HG02981 (cell line): ENCODE measurements around the gene MED9.
"Not testable (repeated sequence)": the region's sequence is repeated elsewhere in the genome, so short reads cannot be mapped to it uniquely, and the experiment has no call there.

Source experiments
- ATAC-seq: cut with Tn5 transposase; IDR thresholded peaks from one replicate; pipeline ENCODE4 v1.9.1; 2021; ENCODE audit warnings: mild to moderate bottlenecking, moderate library complexity; ENCODE audit not compliant: unreplicated experiment

MED9 gene

DNA sequence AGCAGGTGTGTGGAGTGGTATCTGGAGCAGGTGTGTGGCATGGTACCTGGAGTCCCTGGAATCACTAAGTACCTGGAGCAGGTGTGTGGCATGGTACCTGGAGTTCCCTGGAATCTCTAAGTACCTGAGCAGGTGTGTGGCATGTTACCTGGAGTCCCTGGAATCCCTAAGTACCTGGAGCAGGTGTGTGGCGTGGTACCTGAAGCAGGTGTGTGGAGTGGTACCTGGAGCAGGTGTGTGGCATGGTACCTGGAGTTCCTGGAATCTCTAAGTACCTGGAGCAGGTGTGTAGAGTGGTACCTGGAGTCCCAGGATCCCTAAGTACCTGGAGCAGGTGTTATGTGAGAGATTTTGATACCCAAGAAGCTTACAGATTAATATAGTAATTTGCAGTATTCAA, 22.1 kb upstream of the MED9 start:
- not testable (repeated sequence) for ATAC-seq

DNA sequence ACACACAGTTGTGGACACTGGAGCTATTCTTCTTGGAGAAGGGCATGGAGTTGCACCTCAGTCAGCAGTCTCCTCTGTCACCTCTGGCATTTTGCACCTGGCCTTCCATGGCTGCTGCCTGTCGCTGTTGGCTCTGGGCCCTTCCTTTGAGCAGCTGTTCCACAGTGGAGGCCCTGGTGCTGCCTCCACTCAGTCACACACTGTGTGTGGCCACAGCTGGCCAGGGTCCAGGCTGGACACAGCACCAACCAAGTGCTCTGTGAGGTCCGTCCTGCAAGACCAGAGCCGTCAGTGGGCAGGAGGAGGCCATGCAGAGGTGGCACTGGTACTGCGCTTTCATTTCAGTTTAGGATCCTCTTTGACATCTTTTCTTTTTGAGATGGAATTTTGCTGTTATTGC, 21.6 kb upstream of the MED9 start:
- ATAC-seq: no peak

DNA sequence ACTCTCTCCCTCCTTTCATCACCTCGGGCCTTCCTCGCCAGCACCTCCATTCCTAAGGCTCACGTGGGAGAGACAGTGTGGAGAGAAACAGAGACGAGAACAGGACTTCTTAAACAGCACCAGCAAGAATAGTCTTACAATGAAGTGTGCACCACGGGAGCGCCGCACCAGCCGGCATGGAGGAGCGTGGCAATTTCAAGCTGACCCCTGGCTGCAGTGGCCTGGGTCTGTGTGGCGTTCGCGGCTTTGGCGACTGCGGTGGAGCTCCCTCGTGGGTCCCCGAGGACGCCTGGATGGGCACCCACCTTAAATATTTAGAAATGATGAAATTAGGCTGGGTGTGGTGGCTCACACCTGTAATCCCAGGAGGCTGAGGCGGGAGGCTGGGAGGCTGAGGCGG, 20.5 kb upstream of the MED9 start:
- no peak for ATAC-seq

DNA sequence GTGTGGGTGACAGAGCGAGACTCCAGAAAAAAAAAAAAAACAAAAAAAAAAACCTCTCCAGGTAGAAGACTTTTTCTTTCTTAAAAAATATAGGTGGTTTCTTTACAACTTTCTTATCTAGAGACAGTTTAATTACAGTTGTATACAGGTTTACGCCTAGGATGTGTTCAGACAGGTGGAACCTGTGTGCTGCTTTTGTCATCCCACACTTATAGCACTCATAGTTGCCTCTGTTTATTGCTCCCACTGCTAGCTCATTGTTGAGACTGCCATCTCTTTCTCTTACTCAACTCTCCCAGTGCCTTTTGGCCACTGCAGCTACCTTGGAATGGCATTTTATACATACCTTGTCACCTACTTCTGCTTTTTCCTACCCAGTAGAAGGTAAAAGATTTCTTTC, 19.1 kb upstream of the MED9 start:
- no peak for ATAC-seq

DNA sequence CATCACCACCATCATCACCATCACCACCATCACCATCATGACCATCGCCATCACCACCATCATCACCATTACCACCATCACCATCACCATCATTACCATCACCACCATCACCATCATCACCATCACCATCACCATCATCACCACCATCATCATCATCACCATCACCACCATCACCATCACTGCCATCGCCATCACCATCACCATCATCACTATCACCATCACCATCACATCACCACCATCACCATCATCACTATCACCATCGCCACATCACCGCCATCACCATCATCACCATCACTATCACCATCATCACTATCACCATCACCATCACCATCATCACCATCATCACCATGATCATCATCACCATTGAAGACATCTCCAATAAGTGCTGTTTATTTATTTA, 16.8 kb upstream of the MED9 start:
- ATAC-seq: no peak

DNA sequence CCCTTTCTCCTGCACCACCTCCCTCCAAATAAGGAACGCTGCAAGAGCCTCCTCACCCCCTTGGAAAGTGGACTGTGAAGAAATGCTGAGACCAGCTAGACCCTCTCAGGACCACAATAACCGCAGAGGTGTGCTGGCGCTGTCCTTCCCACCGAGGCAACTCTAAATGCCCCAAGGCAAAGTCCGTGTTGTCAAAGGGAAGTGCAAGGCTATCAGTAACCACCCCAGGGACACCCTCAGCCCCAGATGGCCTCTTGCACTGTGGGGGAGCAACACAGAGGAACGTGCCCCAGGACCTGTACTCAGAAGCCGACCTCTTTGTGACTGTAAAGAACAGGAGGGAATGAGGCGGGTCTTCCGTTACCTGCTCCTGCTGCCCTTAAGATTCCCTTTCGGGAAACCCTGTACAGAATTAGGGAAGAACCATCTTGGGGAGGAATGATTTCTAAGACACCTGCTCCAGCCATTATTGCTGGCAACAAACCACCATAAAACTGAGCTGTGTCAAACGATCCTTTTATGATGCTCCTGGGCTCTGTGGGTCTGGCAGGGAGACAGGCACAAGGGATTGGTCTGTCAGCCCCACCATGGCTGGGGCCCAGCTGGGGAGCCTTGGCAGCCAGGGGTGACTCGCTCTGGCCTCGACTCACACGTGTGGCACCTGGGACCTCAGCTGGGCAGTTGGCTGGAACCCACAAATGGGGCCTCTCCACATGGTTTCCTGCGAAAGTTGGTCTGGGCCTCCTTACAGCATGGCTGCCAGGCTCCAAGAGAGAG, 14.6 kb upstream of the MED9 start:
- ATAC-seq: no peak

DNA sequence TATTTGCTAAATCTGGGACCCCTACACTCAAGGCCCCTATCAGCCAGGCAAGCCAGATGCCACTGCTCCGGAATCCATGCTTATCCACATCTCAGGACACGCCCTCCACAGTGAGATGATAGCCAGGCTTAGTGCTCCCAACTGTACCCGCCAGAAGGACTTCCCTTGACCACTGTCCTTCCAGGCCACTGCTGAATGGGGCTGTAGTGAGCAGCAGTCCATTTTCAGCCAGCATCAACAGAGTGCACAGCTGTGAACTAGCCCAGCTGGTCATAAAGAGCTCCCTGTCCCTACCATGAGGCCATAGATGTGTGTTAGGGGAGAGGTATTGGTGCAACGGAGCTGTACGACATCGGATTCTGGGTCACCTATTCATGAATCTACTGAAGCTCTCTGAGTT, 13.0 kb upstream of the MED9 start:
- no peak for ATAC-seq

DNA sequence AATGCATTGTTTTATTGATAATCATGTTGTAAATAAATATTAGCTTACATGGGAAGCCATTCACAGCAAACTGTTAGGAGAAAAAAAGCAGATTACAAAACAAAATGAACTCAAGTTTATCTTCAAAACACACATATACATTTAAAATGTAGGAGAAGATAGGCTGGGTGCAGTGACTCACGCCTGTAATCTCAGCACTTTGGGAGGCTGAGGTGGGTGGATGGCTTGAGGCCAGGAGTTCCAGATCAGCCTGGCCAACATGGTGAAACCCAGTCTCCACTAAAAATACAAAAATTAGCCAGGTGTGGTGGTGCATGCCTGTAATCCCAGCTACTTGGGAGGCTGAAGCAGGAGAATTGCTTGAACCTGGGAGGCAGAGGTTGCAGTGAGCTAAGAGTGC, 10.9 kb upstream of the MED9 start:
- ATAC-seq: not testable (repeated sequence)

DNA sequence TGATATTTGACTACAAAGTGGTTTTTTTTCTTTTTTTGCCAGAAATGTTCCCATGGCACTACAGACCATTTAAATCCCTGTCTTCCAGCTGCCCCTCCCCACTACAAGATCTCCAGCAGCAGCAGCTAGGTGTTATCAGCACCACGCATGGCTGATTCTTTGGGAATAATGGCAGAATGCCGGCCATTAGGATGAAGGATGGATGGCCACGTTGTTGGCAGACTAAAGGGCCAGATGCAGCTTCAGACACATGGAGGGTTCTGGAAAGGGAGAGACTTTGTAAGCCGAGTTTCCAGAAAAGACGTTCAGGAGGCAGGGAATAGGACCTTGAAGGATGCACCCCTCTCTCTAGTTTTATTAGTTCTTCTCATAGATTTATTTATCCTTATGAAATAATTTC, 10.3 kb upstream of the MED9 start:
- ATAC-seq: no peak

DNA sequence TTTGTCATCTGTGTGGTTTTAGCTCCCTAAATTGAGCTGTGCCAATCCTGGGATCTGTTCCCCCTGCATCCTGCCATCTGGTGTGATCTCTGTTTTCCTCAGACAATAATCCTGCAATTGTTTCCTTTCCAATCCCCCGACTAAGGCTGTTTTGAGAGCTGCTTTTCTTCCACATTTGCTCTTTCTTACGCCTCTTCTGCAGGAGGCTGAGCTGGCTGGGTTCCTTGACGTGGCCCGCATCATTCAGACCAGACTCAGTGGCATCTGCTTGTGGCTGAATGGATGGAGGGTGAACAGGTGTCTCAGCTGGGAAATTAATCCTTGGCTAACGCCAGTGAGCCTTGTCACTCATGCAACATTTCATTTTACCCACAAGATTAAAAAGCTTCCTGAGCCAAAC, 9.8 kb upstream of the MED9 start:
- ATAC-seq: no peak

DNA sequence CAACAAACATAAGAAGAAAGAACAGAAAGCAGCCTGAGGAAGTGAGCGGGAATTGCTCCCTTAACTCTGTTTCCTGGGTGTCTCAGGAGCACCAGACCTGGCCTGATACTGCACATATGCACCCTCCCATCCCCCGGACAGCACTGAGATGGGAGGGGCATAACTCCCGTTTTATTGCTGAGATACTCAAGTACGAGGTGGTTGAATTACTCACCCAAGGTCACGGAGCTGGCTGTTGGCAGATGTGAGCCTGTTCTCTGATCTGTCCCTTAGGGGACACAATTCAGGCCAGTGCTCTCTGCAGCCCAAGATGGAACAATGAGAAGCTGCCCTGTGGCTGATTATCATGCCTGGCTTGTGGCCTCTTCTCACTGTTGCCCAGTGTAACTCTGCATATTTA, 9.1 kb upstream of the MED9 start:
- no peak for ATAC-seq

DNA sequence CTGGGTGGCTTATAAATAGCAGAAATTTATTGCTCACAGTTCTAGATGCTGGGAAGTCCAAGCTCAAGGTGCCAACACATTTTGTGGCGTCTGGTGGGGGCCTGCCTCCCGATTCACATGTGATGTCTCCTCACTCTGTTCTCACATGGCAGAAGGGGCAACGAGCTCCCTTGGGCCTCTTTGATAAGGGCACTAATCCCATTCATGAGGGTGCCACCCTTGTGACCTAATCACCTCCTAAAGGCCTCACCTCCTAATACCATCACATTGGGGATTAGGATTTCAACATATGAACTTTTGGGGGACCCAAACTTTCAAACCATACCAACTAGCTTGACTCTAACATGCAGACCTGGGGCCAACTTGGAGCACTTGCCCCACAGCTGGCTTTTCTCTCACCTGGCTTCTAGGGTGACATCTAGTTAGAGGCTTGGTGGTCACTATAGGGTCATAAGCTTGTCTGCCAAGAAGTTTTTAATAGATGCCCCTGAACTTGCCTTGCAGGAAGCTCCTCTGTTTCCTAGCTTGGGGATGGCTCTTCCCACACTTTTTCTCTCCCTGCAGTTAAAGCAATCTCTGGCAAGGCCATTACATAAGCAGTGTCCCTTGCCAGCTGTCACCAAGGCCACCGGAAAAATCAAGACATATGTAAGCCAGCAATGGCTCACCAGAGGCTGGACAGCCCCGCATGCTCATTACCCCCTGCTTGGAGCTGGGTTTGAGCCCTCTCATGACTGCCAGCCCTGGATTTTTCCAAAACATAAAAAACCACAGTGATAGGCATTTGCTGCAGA, 8.4 kb upstream of the MED9 start:
- no peak for ATAC-seq

DNA sequence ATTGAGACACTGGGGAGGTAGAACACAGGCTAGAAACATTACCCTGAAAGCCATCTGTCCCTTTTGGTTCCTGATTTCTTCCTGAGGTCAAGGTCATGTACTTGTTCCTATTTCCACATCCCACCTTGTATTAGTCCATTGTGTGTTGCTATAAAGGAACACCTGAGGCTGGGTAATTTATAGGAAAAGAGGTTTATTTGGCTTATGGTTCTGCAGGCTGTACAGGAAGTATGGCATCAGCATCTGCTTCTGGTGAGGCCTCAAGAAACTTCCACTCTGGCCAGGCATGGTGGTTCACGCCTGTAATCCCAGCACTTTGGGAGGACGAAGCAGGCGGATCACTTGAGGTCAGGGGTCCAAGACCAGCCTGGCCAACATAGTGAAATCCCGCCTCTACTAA, 7.4 kb upstream of the MED9 start:
- no peak for ATAC-seq

DNA sequence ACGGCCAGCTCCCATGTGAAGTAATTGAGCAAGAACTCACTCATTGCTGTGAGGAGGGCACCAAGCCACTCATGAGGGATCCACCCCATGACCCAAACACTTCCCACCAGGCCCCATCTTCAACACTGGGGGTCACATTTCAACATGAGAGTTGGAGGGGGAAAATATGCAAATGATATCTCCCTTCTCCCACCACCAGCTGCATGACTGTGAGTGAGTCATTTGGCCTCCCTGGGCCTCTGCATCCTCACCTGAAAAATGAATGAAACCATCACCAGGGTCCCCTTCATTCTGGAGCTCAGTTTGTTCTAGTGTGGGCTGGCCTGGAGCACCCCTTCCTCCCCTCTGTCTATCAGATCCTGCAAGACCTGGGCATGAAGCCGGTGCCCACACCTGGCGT, 6.8 kb upstream of the MED9 start:
- ATAC-seq: no peak

DNA sequence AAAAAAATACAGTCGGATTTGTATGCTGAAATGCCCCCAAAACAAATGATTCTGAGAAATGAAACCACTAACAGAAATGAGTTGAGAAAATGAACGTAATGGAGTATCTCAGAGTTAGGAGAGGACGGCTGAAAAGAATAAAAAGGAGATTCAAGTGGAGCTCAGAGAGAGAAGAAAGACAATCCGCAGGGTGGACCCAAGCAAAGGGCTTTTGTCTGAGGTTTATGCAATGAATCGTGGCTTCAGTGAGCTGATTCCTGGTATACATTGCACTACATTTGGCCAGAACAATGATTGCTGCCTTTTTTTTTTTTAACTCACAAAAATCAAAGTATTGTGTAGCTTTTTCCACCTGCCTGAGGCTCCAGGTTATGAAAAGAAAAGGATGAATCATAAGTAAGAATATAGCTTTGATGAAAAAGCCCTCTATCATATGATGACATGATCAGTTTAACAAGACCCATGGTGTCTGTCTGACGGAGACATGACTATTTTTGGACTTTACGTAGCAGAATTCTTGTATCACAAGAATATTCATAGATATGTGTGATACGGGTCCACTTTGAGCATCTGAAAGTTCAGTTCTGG, 4.4 kb upstream of the MED9 start:
- ATAC-seq: no peak

DNA sequence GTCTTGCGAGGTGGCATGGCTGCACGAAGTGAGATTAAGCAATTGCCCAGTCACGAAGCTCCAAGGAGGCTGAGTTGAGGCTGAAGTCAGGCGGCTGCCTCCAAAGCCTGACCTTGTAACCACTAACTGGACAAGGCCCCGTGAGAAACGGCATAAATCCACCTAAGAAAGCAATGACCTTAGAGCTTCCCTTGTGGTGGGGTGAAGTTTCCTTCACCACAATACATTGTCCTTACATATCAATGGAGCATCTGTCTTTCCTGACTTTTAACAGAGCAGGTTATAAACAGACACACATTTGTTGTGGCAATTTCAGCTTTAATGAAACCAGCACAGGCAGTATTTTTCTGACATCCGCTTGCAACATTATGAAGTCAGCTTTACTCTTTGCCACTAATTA, 2.5 kb upstream of the MED9 start:
- no peak for ATAC-seq

DNA sequence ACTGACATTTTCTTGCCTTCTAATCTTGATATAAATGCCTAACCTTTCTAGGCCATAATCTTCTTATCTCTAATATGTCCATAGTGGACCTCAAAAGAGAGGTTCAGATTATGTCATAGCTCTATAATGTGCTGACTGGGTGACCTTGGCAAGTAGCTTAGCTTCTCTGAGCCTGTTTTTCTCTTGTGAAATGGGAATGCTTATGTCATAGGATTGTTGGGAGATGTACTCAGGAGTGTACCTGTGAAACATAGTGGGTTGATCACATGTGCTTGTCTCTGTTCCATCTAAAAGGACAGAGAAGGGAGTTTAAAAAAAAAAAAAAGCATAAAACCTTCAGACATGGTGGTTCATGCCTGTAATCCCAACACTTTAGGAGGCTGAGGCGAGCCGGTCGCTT, 2.4 kb downstream of the MED9 start:
- ATAC-seq: no peak

DNA sequence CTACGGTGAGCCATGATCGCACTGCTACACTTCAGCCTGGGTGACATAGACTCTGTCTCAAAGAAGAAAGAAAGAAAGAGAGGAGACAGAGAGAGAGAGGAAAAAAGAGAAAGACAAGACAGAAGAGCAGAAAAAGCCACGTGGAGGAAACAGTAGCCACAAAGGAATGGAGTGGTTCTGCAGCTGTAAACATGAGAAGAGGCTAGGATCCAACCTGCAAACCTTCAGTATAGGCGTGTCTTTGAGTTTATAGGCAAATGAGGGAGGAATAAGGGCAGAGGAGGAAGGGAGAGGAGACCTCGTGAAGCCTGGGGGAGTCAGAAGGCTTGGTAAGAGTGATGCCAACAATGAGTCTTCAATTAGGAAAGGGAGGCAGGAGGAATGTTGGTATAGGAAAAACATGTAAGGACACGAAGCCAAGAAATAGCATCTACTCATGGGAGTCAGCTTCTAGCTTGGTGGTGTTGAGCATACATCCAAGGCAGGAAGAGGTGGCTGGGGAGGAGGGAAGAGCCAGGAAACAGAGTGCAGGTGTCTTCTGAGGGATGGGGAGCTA, 3.9 kb downstream of the MED9 start:
- no peak for ATAC-seq

DNA sequence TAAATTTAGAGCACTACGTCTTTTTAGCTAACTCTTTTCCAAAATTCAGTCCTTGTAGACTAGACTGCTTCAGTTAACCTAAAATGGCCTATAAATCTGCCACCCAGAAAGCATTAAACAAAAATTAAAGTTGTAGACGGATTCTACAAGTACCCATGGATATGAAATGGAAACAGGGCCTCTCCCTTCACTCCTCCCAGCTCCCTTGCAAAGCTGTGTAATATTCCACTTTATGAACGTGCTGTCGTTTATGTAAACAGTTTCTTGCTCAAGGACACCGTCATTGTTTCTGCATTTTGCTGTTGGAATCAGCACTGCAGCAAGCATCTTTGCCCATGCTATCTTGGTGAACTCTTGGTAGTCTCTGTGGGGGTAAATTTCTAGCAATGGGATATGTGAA, 5.1 kb downstream of the MED9 start:
- no peak for ATAC-seq

DNA sequence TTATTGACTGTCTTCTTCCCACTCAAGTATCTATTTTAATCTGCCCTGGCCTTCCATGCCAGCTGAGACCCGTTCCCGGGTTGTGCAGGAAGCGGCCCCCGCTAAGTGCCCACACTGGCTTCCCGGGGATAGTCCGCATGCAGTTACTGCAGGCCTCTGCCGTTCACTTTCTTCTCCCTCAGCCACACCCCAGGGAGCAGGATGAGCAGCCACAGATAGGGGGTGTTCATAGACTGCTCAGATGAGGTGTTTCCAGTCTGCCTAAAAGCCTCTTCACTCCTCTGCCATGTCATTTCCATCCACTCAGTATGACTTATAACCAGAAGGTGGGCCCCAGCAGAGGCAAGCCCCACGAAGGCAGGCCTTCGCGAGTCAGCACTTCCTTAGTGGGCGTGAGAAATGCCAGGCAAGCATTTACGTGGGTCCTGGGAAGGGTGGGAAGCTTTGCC, 7.7 kb downstream of the MED9 start:
- no peak for ATAC-seq

DNA sequence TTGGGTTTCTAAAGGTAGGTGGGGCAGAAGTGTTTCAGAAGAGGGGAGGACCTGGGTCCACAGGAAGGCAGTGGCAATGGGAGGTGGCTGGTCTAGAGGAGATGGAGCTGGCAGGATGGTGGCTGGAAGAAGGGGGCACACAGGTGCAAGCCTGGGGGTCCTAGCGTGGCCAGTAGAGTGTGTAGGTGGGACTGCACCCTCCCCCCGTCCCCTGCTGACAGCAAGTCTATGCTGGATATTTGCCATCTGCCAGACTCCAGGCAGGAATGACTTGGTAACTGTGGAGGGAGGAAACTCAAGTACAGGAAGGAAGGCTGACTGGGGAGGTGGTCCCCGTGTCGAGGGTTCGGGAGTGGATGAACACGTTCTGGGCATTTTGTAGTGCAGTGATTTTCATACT, 8.6 kb downstream of the MED9 start:
- no peak for ATAC-seq

DNA sequence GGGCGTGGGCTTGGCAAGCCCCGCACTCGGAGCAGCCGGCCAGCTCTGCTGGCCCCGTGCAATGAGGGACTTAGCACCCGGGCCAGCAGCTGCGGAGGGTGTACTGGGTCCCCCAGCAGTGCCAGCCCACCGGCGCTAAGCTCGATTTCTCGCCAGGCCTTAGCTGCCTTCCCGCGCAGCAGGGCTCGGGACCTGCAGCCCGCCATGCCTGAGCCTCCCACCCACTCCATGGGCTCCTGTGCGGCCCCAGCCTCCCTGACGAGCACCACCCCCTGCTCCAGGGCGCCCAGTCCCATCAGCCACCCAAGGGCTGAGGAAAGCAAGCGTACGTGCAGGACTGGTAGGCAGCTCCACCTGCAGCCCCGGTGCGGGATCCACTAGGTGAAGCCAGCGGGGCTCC, 9.6 kb downstream of the MED9 start:
- not testable (repeated sequence) for ATAC-seq
